HG02970 (cell line): ENCODE data around the gene EED.

Source experiments
- ATAC-seq: cut with Tn5 transposase; IDR thresholded peaks from one replicate; pipeline ENCODE4 v1.9.1; 2021; ENCODE audit warnings: mild to moderate bottlenecking, moderate library complexity, moderate number of reproducible peaks; ENCODE audit not compliant: unreplicated experiment, low FRiP score

EED gene

DNA sequence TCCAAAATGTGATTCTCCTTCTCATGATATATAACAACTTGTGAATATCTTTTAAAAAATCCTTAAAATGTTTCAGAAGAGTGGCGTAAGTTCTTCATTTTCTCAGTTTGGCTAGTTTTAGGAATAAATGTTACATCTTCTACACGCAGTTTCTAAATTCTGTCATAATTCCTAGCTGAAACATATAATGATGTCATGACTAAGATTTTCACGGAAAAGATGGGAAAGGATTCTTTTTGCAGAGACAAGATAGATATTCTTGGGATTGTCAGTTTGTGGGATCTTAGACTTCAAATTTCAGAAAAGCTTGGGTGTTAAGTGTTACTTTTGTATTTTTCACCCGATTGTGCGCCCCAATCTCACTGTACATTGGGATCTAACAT is 1.7 kb downstream of the EED start:
- no peak for ATAC-seq

DNA sequence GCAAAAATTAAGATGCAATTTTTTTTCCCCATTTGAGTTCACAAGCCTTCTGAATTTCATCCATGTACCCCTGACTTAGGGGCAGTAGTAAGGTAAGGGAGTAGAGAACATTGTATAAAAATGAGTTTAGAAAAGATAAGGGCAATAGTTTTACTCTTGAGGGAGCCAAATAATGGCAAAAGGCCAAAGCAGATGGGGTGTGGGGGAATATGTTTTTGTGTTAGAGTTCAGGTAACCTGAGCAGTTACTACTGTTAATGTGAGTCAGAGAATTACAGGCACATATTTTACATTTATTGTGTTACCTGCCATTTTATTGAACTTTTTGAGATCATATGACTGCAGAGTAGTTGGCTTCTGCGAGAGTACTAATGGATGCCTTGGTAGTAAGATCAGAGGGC is 3.1 kb downstream of the EED start:
- ATAC-seq: no peak

DNA sequence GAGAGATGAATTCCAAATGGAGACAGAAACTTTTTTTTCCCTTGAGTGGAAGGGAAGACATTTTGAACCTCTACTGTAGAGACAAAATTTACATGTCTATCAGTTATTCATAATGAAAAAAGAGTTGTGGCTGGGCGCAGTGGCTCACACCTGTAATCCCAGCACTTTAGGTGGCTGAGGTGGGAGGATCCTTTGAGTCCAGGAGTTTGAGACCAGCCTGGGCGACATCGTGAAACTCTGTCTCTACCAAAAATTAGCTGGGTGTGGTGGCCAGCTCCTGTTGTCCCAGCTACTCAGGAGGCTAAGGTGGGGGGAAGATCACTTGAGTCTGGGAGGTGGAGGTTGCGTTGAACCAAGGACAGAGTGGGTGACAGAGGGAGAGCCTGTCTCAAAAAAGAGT is 4.1 kb downstream of the EED start:
- no peak for ATAC-seq

DNA sequence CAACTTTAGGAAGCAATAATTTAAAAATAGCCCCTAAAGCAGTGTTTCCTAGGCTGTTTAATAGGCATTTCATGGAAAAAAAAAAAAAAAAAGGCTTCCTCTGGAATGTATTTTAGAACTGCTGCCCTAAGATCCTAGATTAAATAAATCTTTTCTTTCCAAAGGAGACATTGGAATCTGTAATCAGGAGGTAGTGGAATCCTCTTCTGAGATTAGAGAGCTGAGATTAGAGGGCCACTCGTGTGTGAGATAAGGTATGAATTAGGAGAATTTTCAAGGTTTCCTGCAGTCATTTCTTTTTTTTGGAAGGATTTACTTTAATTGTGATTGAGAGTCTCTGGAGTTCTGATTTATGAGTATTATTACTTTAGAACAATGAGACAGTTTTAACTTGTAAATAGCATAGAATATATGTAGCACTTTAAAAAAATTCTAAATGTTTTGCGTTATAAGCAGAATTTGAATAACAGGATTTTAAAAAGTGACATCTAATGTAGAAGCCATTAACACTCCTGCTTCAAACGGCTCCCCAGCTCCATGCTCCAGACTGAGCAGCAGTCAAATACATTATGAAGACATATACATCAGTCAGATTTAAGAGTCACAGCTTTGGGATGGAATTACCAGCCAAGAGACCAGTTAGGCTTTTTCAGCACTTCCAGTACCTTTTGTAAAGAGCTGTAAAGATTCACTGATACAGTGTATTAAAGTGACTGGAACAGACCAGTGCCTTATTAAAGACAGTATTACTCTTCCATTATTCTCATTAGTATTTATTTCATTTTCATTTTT is 5.0 kb downstream of the EED start:
- ATAC-seq: no peak

DNA sequence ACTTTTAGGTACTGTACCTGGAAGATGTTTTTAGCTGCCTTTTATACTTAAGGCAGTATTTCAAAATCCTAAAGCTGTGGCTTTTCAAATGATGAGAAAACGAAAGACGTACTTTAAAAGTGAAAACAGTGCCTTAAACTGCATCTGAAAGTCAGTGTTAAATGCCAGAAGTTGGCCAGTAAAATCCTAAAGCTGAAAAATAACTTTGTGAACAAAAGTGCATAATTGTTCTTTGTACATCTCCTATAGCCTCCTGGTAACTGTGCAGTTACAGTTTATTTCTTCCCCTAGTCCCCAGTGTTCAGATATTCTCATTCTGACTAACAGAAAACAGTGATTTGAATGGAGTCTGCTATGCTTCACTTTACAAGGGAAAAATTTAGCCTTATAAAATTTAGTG is 6.8 kb downstream of the EED start:
- no peak for ATAC-seq

DNA sequence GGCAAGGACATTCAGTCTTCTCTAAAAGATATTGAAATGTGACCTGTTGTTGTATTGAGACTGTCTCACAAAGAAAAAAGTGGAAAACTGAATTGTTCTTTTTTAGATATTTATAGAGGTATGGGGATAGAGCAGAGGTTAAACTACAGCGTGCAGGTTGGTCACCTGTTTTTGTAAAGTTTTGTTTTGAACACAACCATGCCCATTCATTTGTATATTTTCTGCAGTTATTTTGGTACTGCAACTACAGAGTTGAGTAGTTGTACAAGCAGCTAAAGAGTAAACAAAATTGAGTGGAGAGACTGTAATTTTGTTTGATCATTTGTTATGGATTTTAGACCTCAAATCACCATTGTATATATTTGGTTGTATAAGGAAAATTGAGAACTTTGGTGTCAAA is 11.3 kb downstream of the EED start:
- ATAC-seq: no peak

DNA sequence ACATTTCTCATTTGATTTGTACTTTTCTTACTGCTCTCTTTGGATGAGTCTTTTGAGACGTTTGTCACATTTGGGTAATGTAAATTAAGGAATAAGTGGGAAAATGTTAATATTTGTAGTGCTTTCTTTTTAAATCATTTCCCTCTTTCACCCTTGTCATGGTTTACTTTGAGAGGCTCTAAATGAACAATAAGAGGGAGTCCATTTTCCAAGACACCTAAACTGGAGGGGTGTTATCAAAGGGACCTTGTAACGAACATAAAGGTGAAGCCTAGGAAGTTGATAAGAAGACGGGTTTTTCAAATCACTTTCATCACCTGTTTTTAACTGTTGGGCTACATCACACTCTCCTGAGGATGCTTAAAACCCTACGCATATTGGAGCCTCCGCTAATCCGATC is 12.1 kb downstream of the EED start:
- no peak for ATAC-seq

DNA sequence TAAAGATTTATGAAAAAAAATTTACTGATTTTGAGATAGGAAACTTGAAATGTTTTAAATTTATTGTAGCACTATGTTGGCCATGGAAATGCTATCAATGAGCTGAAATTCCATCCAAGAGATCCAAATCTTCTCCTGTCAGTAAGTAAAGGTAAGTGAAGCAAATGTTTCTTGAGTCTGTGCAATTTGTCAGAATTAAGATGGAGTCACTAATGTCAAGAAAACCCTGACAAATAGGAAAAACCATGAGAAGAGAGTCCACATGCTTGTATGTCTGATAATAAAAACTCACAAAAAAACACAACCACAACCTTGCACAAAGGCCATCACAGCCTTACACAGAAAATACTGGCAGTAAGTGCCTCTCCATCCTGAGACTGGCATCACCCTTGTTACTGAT is 12.9 kb downstream of the EED start:
- ATAC-seq: no peak

DNA sequence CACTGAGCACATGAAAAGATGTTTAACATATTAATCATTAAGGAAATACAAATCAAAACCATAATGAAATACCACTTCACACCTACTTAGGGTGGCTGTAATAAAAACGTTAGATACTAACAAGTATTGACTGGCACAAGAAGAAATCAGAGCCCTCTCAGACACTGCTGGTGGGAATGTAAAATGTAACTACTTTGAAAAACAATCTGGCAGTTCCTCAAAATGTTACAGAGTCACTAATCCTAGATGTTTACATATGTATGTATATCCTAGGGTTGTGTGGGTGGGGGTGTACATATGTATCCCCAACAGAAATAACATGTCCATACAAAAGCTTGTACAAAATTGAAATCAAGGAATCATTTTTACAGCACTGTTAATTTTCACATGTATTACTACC is 15.2 kb downstream of the EED start:
- no peak for ATAC-seq

DNA sequence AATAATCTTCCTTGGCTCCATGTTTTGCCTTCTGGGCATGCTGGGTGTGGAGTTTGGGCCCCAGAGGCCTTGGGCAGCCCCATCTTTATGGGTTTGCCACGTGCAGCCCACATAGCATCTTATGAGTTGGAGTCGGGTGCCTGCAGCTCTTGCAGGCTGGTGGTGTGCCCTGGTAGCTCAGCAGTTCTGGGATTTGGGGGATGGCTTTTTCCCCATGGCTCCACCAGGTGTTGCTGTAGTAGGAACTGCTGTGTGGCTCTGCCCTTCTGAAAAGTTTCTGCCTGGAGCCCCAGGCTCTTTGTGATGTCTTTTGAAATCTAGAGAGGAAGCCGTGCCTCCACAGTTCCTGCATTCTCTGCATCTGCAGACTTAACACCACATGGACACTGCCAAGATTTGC is 16.8 kb downstream of the EED start:
- ATAC-seq: no peak

DNA sequence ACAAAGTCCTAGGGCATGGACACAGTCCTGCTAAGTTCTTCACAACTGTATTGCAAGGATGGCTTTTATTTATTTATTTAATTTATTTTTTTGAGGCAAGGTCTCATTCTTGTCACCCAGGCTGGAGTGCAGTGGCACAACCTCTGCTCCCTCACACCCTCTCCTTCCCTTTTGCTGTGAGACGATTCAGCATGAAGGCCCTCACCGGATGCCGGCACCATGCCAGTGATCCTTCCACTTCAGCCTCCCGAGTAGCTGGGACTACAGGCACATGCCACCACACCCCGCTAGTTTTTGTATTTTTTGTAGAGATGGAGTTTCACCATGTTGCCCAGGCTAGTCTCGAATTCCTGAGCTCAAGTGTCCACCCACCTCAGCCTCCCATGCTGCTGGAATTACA is 17.8 kb downstream of the EED start:
- ATAC-seq: no peak

DNA sequence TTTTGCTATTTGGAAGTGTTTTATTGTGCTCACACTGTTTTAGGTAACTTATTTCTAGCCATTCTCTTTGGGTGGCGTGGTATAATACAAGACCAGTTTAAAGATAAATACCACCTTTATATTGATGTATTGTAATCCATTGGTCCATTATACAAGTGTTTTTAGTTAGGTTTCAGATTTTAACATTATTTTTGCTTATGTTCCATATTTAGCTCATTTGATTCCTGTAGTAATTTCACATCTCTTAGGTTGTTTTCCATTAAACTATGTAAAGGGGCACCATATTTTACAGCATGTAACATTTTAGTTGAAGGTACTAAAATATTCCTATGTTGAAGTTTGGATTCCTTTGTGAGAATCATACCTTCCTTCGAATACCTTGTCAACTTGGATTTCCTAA is 20.1 kb downstream of the EED start:
- ATAC-seq: no peak

DNA sequence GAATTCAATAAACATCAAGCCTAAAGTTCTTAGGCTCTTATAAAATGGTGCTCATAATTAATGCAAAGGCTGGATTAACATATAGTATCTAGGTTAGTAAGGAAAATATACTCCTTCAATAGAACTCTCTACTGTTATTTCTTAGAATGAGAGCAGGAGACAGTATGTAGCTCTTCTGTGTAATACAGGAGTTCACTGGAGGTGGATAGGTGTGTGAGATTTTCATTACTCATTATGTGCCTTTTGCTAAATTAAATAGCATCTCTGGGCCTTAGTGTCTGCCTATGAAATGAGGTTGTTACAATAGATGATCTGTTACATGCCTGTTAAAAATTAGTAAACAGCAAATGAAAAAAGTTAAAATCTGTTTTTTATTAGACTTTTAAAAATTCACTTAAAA is 20.6 kb downstream of the EED start:
- ATAC-seq: no peak

DNA sequence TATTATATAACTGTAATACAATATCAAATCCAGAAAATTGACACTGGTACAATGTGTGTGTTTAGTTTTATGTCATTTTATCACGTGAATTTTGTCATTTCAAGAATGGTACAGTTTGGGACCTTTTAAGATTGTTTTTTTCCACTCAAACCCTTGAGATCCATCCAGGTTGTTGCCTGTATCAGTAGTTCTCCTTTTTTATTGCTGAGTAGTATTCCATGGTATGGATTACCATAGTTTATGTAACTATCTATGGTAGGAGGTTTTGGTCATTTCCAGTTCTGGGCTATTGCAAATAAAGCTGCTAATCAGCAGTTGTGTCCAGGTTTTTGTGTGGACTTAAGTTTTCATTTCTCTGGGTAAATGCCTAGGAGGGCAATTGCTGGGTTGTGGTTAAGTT is 25.1 kb downstream of the EED start:
- ATAC-seq: no peak

DNA sequence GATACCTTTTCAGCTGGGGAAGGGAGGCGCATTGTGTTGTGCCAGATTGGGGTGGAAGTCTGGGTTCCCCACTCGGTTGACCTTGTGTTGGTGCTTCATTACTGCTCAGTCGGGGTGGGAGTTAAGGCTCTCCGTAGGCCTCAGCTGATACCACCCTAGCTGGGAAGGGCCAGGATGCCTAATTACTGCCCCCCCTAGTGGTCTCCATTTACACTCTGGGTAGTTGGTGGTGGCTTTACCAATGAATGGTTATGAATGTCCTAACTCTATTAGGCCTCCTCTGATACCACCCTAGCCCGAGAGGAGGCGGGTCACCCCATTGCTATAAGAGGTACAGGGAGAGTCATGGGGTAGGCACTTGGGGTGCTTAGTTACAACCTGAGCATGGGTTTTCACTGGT is 29.9 kb downstream of the EED start:
- ATAC-seq: no peak

DNA sequence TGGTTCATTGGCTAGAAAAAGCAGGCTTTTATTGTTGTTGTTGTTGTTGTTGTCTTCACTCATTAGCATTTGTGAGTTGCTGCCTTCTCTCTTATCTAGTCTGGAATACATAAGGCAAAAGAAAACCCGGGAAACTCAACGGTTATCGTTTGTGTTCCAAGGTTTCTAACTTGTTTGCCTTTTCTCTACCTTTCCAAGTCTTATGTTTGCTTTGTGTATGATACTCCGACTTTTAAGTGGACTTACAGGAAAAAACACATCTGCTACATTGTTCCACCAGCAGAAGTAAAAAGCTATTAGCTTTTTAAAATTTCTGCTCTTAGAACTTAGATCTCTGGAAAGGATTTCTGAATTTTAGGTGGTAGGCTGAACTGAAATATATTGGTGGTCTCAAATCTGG is 30.4 kb downstream of the EED start:
- ATAC-seq: no peak

DNA sequence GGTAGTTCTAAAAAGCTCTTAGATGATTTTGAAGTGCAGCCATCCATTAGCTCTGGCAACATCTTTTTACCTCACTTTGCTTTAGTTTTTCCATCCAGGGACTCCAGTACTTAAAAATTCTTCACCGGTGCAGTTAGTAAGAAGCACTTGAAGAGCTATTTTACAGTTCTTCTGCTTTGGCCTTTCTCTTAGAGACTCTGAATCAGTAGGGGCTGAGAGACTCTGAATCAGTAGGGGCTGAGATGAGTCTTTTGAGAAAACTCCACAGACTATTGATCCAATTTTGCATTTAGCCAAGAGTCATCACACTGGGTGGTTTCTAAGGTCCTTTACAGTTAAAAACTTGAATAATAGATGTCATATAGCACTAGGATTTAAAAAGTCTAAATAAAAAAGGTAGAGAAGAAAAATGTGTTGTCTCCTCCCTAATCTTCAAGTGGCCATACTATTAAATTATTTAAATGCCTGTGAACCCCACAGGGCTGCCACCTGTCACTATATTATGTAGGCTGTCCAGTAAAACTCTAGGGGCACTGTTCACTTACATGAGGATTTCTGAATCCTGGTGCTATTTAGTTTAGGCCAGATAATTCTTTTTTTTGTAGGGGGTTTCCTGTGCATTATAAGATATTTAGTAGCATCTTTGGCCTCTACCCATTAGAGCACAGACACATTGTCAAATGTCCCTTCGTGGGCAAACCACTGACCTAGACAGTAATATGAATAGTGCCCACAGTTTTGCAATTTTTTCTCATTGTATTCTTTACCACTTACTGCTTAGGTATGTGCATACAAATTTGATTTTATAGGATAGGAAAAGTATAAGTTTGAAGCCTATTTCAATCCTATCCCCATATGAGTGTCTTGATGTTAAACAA is 31.2 kb downstream of the EED start:
- ATAC-seq: no peak

DNA sequence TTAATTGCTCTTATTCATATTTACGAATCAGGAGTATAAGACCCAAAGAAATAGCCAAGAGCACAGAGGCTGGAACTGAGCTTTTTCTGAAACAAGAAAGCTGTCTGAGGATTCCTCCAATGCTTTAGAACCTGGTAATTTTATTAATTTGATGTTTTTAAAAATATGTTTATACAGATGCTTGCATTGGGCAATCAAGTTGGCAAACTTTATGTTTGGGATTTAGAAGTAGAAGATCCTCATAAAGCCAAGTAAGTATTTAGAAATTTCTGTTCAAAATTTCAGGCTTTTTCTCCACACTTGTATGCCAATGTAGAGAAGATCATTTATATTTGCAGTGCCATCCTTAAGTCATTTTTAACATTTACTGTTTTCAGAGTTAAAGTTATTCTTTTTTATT is 33.2 kb downstream of the EED start:
- ATAC-seq: no peak

DNA sequence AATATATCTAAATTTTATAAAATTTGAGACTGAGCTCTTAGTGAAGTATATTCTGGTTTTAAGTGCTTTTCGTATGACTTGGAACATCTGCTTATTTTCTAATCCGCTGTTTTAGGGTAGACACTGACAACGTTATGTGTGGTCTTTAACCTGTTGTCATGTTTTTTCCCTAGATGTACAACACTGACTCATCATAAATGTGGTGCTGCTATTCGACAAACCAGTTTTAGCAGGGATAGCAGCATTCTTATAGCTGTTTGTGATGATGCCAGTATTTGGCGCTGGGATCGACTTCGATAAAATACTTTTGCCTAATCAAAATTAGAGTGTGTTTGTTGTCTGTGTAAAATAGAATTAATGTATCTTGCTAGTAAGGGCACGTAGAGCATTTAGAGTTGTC is 33.7 kb downstream of the EED start:
- ATAC-seq: no peak

DNA sequence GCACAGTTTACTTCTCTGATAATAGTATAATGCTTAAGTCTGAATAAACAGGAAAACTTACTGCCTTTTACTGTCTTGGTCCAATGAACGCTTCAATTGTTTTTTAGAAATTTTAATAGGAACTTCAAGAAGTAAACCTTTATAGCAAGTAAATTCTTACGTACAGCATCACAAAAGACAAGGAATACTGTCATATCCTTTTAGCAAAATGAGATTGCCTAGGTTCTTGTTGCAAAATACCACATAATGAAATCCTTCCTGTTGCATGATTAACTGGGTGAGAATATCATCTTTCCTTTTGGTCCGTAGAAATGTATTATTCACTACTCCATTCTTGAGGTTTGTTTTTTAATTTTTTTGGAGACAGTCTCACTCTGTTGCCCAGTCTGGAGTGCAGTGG is 35.2 kb downstream of the EED start:
- no peak for ATAC-seq

DNA sequence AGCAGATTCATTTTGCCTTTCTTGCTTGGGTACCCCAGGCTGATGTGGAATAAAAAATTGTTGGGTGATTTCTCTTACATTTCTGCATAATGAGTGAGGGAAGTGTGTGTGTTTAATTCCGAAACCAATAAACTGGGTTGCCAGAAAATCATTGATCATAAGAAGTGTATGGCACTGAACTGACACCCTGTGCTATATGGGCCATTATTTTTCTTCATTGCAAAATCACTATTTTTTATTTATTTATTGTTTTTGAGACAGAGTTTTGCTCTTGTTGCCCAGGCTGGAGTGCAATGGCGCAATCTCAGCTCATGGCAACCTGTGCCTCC is 42.9 kb downstream of the EED start:
- no peak for ATAC-seq
